WTC11 (cell line): ENCODE results near the gene JAKMIP1. TPM values are rescaled to one million over a fixed set of nuclear protein-coding genes. Genes with fewer than 3 reads are reported as not detected.

Source experiments
- ATAC-seq: fragments of 200-7000 bp; cut with Tn5 transposase; 2 replicates; pipeline ENCODE4 v1.10.0; 2021; ENCODE audit warnings: mild to moderate bottlenecking, moderate library complexity
- CTCF ChIA-PET: fragments of 300-600 bp; sonication (Branson Sonifier 250); formaldehyde crosslinking; loops from one replicate; lab custom pipeline; 2021; ENCODE audit warnings: antibody characterized with exemption; lab: Charles Lee
- POLR2A ChIA-PET: fragments of 350-600 bp; sonication (Branson Sonifier 250); formaldehyde crosslinking; loops from one replicate; lab custom pipeline; 2021; ENCODE audit warnings: antibody characterized with exemption; lab: Charles Lee
- DNase-seq: peaks from one replicate; pipeline ENCODE4 v3.0.0; 2021; ENCODE audit warnings: low spot score
- H3K27ac Mint-ChIP-seq: 2 replicates; pipeline ENCODE4 v1.8.0; 2021; ENCODE audit warnings: mixed read lengths
- H3K27me3 Mint-ChIP-seq: 2 replicates; pipeline ENCODE4 v1.8.0; 2021; ENCODE audit warnings: low read depth, mild to moderate bottlenecking, moderate library complexity, mixed read lengths
- H3K36me3 Mint-ChIP-seq: 2 replicates; pipeline ENCODE4 v1.8.0; 2021; ENCODE audit warnings: mixed read lengths
- H3K4me1 Mint-ChIP-seq: 2 replicates; pipeline ENCODE4 v1.8.0; 2022; ENCODE audit warnings: mixed read lengths
- H3K4me3 Mint-ChIP-seq: 2 replicates; pipeline ENCODE4 v1.8.0; 2021; ENCODE audit warnings: mild to moderate bottlenecking, moderate library complexity, mixed read lengths
- H3K9me3 Mint-ChIP-seq: 2 replicates; pipeline ENCODE4 v1.8.0; 2021; ENCODE audit warnings: mixed read lengths
- AR ChIP-seq: fragments of 250-450 bp; sonication (Bioruptor Pico); IDR thresholded peaks from 2 replicates; pipeline ENCODE4 v1.9.0; 2021; ENCODE audit warnings: mild to moderate bottlenecking
- ERG ChIP-seq: fragments of 250-450 bp; sonication (Bioruptor Pico); IDR thresholded peaks from 2 replicates; pipeline ENCODE4 v1.8.0; 2021; ENCODE audit warnings: mild to moderate bottlenecking
- FOXP1 ChIP-seq: sonication (generic); formaldehyde crosslinking; IDR thresholded peaks from 2 replicates; pipeline ENCODE4 v1.8.0; 2022; ENCODE audit warnings: missing genetic modification reagents, mild to moderate bottlenecking, moderate library complexity, borderline replicate concordance
- JAZF1 ChIP-seq: fragments of 250-450 bp; sonication (Bioruptor Pico); IDR thresholded peaks from 2 replicates; pipeline ENCODE4 v1.9.0; 2021; ENCODE audit warnings: moderate library complexity, mild to moderate bottlenecking, inconsistent platforms
- NFYB ChIP-seq: sonication (generic); formaldehyde crosslinking; conservative IDR thresholded peaks from 2 replicates; pipeline ENCODE4 v1.8.0; 2022; ENCODE audit warnings: low read depth, missing genetic modification reagents
- NR1H2 ChIP-seq: sonication (generic); formaldehyde crosslinking; IDR thresholded peaks from 2 replicates; pipeline ENCODE4 v1.9.0; 2021; ENCODE audit warnings: mild to moderate bottlenecking, moderate library complexity, missing genetic modification reagents
- OVOL2 ChIP-seq: fragments of 250-450 bp; sonication (Bioruptor Pico); IDR thresholded peaks from 2 replicates; pipeline ENCODE4 v1.9.0; 2021; ENCODE audit warnings: mild to moderate bottlenecking, borderline replicate concordance
- TEAD1 ChIP-seq: sonication (generic); formaldehyde crosslinking; IDR thresholded peaks from 2 replicates; pipeline ENCODE4 v1.8.0; 2022; ENCODE audit warnings: mild to moderate bottlenecking, missing genetic modification reagents
- TEAD4 ChIP-seq: sonication (generic); formaldehyde crosslinking; IDR thresholded peaks from 2 replicates; pipeline ENCODE4 v1.8.0; 2022; ENCODE audit warnings: mild to moderate bottlenecking, missing genetic modification reagents
- TP53 ChIP-seq: sonication (generic); formaldehyde crosslinking; IDR thresholded peaks from 2 replicates; pipeline ENCODE4 v1.8.1; 2023; ENCODE audit warnings: mild to moderate bottlenecking, missing genetic modification reagents
- ZNF396 ChIP-seq: fragments of 250-450 bp; sonication (Bioruptor Pico); IDR thresholded peaks from 2 replicates; pipeline ENCODE4 v1.8.0; 2021; ENCODE audit warnings: mild to moderate bottlenecking, moderate library complexity, borderline replicate concordance
- total RNA-seq: library from RNA; stranded (reverse); gene quantifications from 3 replicates; pipeline ENCODE4 v1.2.3, GENCODE V29; 2021
- TF ChIP-seq, protein P1 (sequence below): sonication (generic); formaldehyde crosslinking; conservative IDR thresholded peaks from 2 replicates; pipeline ENCODE4 v1.8.1; 2023; ENCODE audit warnings: mild to moderate bottlenecking, low read depth, missing genetic modification reagents, moderate library complexity
- TF ChIP-seq, protein P2 (sequence below): sonication (generic); formaldehyde crosslinking; IDR thresholded peaks from 2 replicates; pipeline ENCODE4 v1.8.0; 2022; ENCODE audit warnings: mild to moderate bottlenecking, missing genetic modification reagents
- TF ChIP-seq, protein P3 (sequence below): sonication (generic); formaldehyde crosslinking; IDR thresholded peaks from 2 replicates; pipeline ENCODE4 v1.8.0; 2023; ENCODE audit warnings: mild to moderate bottlenecking, missing genetic modification reagents

Gene JAKMIP1
- total RNA-seq, 1 experiment from 2014 or later = 4.0 TPM

DNA sequence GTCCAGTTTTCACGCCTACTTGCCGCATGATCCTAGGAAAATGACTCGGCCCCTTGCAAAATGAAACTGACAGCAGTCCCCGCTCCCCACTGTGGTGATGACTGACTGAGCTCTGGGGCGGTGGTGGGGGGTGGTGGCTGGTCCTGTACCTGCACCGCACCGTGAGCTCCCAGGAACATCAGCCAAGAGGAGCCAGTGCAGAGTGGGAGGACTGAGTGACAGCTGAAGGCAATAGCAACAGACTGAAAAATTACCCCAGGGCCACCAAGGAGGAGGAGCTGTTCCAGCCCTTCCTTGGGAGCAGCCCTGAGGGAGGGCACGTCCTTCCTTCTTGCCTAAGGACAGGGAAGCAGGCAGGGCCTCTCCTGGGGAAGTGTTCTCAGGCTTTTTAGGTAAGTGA, 179.7 kb downstream of the JAKMIP1 start:
- DNase-seq (no peak), ATAC-seq (no peak)
- Mint-ChIP-seq H3K27me3 (no peaks in the 10 kb centered on the region; the same call in 1 of the 2 replicates), H3K27ac (no peak overlapping the region; the same call in 1 of the 2 replicates), H3K4me1 (peaks cover 14% of the 10 kb centered on the region), H3K9me3 (no peaks in the 10 kb centered on the region), H3K4me3 (no peak overlapping the region), H3K36me3 (no peaks in the 10 kb centered on the region)
- TF ChIP-seq NR1H2 (CRISPR knock-in tag) = no peak
- TF ChIP-seq ERG = no peak
- TF ChIP-seq TEAD1 (CRISPR knock-in tag) = no peak
- TF ChIP-seq TEAD4 = no peak
- no peak for TF ChIP-seq FOXP1 (CRISPR knock-in tag)
- TF ChIP-seq TP53 (CRISPR knock-in tag) = no peak
- TF ChIP-seq OVOL2 = no peak
- TF ChIP-seq, protein P1, sequence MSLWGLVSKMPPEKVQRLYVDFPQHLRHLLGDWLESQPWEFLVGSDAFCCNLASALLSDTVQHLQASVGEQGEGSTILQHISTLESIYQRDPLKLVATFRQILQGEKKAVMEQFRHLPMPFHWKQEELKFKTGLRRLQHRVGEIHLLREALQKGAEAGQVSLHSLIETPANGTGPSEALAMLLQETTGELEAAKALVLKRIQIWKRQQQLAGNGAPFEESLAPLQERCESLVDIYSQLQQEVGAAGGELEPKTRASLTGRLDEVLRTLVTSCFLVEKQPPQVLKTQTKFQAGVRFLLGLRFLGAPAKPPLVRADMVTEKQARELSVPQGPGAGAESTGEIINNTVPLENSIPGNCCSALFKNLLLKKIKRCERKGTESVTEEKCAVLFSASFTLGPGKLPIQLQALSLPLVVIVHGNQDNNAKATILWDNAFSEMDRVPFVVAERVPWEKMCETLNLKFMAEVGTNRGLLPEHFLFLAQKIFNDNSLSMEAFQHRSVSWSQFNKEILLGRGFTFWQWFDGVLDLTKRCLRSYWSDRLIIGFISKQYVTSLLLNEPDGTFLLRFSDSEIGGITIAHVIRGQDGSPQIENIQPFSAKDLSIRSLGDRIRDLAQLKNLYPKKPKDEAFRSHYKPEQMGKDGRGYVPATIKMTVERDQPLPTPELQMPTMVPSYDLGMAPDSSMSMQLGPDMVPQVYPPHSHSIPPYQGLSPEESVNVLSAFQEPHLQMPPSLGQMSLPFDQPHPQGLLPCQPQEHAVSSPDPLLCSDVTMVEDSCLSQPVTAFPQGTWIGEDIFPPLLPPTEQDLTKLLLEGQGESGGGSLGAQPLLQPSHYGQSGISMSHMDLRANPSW (CRISPR knock-in tag) = no peak
- no peak for TF ChIP-seq AR (CRISPR knock-in tag)
- TF ChIP-seq, protein P2, sequence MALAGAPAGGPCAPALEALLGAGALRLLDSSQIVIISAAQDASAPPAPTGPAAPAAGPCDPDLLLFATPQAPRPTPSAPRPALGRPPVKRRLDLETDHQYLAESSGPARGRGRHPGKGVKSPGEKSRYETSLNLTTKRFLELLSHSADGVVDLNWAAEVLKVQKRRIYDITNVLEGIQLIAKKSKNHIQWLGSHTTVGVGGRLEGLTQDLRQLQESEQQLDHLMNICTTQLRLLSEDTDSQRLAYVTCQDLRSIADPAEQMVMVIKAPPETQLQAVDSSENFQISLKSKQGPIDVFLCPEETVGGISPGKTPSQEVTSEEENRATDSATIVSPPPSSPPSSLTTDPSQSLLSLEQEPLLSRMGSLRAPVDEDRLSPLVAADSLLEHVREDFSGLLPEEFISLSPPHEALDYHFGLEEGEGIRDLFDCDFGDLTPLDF (CRISPR knock-in tag) = no peak
- no peak for TF ChIP-seq NFYB (CRISPR knock-in tag)
- TF ChIP-seq, protein P3, sequence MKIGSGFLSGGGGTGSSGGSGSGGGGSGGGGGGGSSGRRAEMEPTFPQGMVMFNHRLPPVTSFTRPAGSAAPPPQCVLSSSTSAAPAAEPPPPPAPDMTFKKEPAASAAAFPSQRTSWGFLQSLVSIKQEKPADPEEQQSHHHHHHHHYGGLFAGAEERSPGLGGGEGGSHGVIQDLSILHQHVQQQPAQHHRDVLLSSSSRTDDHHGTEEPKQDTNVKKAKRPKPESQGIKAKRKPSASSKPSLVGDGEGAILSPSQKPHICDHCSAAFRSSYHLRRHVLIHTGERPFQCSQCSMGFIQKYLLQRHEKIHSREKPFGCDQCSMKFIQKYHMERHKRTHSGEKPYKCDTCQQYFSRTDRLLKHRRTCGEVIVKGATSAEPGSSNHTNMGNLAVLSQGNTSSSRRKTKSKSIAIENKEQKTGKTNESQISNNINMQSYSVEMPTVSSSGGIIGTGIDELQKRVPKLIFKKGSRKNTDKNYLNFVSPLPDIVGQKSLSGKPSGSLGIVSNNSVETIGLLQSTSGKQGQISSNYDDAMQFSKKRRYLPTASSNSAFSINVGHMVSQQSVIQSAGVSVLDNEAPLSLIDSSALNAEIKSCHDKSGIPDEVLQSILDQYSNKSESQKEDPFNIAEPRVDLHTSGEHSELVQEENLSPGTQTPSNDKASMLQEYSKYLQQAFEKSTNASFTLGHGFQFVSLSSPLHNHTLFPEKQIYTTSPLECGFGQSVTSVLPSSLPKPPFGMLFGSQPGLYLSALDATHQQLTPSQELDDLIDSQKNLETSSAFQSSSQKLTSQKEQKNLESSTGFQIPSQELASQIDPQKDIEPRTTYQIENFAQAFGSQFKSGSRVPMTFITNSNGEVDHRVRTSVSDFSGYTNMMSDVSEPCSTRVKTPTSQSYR (CRISPR knock-in tag) = no peak
- no peak for TF ChIP-seq JAZF1 (CRISPR knock-in tag)
- TF ChIP-seq ZNF396 (CRISPR knock-in tag) = no peak
- ChIA-PET CTCF (interaction anchor here (0.7 to 3.7 kb wide), 18 partner anchors 10 to 447 kb away, joined by 3 to 28 read pairs (median 4); partner anchors contain the start of gene WFS1), POLR2A (no interaction called here)
